MCF 10A (cell line): Measurements from ENCODE around the gene TNFRSF1B. TPM values are rescaled to one million over a fixed set of nuclear protein-coding genes. Genes with fewer than 3 reads are reported as not detected.

Experiments used
- BruUV-seq: library from RNA; stranded (reverse); fragments of 400-500 nt; replicated peaks from 2 replicates; lab custom pipeline; 2021; lab: Mats Ljungman, UMichigan
- CTCF ChIA-PET: fragments of 300-600 bp; sonication (Branson Sonifier 250); formaldehyde crosslinking; extraction: SDS; loops from one replicate; lab custom pipeline; 2021; ENCODE audit warnings: antibody characterized with exemption, inconsistent platforms; lab: Yijun Ruan, JAX
- POLR2A ChIA-PET: fragments of 300-600, 350-650 bp; sonication (Branson Sonifier 250); formaldehyde crosslinking; extraction: SDS; loops from one replicate; lab custom pipeline; 2020; ENCODE audit warnings: antibody characterized with exemption, inconsistent platforms; lab: Yijun Ruan, JAX
- DNase-seq: peaks from one replicate; pipeline ENCODE4 v3.0.0-alpha.2; 2018; ENCODE audit not compliant: unreplicated experiment
- H3K27ac Mint-ChIP-seq: one replicate; pipeline ENCODE4 v1.8.0; 2022; ENCODE audit warnings: mild to moderate bottlenecking, low read depth, mixed read lengths; ENCODE audit not compliant: unreplicated experiment
- H3K27me3 Mint-ChIP-seq: one replicate; pipeline ENCODE4 v1.8.0; 2022; ENCODE audit warnings: mixed read lengths; ENCODE audit not compliant: insufficient read depth, unreplicated experiment
- H3K36me3 Mint-ChIP-seq: one replicate; pipeline ENCODE4 v1.8.0; 2022; ENCODE audit warnings: mild to moderate bottlenecking, moderate library complexity, mixed read lengths; ENCODE audit not compliant: insufficient read depth, unreplicated experiment
- H3K4me1 Mint-ChIP-seq: one replicate; pipeline ENCODE4 v1.8.0; 2022; ENCODE audit warnings: mixed read lengths; ENCODE audit not compliant: insufficient read depth, unreplicated experiment
- H3K4me3 Mint-ChIP-seq: one replicate; pipeline ENCODE4 v1.8.0; 2022; ENCODE audit warnings: mild to moderate bottlenecking, moderate library complexity, mixed read lengths; ENCODE audit not compliant: unreplicated experiment
- H3K9me3 Mint-ChIP-seq: one replicate; pipeline ENCODE4 v1.8.0; 2022; ENCODE audit warnings: mixed read lengths; ENCODE audit not compliant: unreplicated experiment
- CTCF ChIP-seq: fragments of 200-600 bp; IDR thresholded peaks from one replicate; pipeline ENCODE4 v1.8.0; 2022; ENCODE audit warnings: antibody characterized with exemption, mild to moderate bottlenecking; ENCODE audit not compliant: unreplicated experiment
- intact Hi-C: fragments of 100-400 bp; cut with micrococcal nuclease; formaldehyde crosslinking; loops from 2 replicates; pipeline ENCODE4 v1.14.1; 2022
- total RNA-seq: library from RNA; stranded (reverse); gene quantifications from 2 replicates; pipeline ENCODE4 v1.2.3, GENCODE V29; 2022

The TNFRSF1B gene
- total RNA-seq, 1 experiment from 2014 or later = not detected

- no peaks in the 10 kb centered on the region for H3K27me3 Mint-ChIP-seq
- no TSS peak for BruUV-seq
- peaks cover 3% of the 10 kb centered on the region for H3K36me3 Mint-ChIP-seq
- H3K4me3 Mint-ChIP-seq = no peak overlapping the region
- ChIA-PET POLR2A (interaction anchor here (1.4 kb wide), 1 partner anchor 14 kb away, joined by 4 read pairs; no protein-coding TSS in a partner anchor), CTCF (interaction anchor here (0.6 to 1.2 kb wide), 6 partner anchors 10 to 201 kb away, joined by 3 to 5 read pairs (median 3); no protein-coding TSS in a partner anchor)
- no peak for TF ChIP-seq CTCF
- no peak for DNase-seq
- H3K27ac Mint-ChIP-seq = no peak overlapping the region
- intact Hi-C loops = no loop called here
- H3K4me1 Mint-ChIP-seq = peaks cover 10% of the 10 kb centered on the region
- H3K9me3 Mint-ChIP-seq = no peaks in the 10 kb centered on the region
Measured at GRCh38 chr1:12138196-12139168, 28.3 kb upstream of the TNFRSF1B start.

- POLR2A ChIA-PET = no interaction called here
- CTCF ChIA-PET = interaction anchor here (1.2 kb wide), 1 partner anchor 9 kb away, joined by 4 read pairs; no protein-coding TSS in a partner anchor
- Mint-ChIP-seq H3K9me3 (no peaks in the 10 kb centered on the region), H3K4me3 (no peak overlapping the region), H3K27me3 (no peaks in the 10 kb centered on the region), H3K36me3 (peaks cover 4% of the 10 kb centered on the region), H3K27ac (no peak overlapping the region), H3K4me1 (peaks cover 15% of the 10 kb centered on the region)
- BruUV-seq = no TSS peak
- intact Hi-C loops = no loop called here
- no peak for TF ChIP-seq CTCF
- no peak for DNase-seq
Measured at GRCh38 chr1:12140016-12140415, 26.8 kb upstream of the TNFRSF1B start.

GRCh38 chr1:12140515-12141162 is 26.2 kb upstream of the TNFRSF1B start:
- Mint-ChIP-seq H3K27ac (no peak overlapping the region), H3K36me3 (peaks cover 4% of the 10 kb centered on the region), H3K4me3 (no peak overlapping the region), H3K4me1 (peaks cover 15% of the 10 kb centered on the region), H3K27me3 (no peaks in the 10 kb centered on the region), H3K9me3 (no peaks in the 10 kb centered on the region)
- intact Hi-C loops = no loop called here
- ChIA-PET POLR2A (no interaction called here), CTCF (no interaction called here)
- TF ChIP-seq CTCF = no peak
- DNase-seq = no peak
- BruUV-seq = no TSS peak
